Fibroblast of mammary gland (primary cell): ENCODE data around the gene TNFRSF13B.

ENCODE experiments used
- DNase-seq: peaks from one replicate; pipeline ENCODE4 v3.0.0-alpha.2; 2010; ENCODE audit warnings: low read depth
- H3K4me3 ChIP-seq: 2 replicates; pipeline ENCODE4 v1.5.1; 2011; ENCODE audit warnings: low read depth, mild to moderate bottlenecking, low read length, moderate library complexity; ENCODE audit not compliant: control insufficient read depth
- TF ChIP-seq, protein P1 (sequence below): conservative IDR thresholded peaks from 2 replicates; pipeline ENCODE4 v1.5.1; 2011; ENCODE audit warnings: low read depth, low read length, inconsistent platforms; ENCODE audit not compliant: control insufficient read depth, insufficient read depth

Gene TNFRSF13B

GRCh38 chr17:16971458-16972338, at the start of gene TNFRSF13B:
TSS of gene TNFRSF13B (minus strand) at chr17:16972118. CDS start at chr17:16972075, 43 bp downstream.
- no peak within 1 kb of the TSS for H3K4me3 ChIP-seq
- TF ChIP-seq, protein P1, sequence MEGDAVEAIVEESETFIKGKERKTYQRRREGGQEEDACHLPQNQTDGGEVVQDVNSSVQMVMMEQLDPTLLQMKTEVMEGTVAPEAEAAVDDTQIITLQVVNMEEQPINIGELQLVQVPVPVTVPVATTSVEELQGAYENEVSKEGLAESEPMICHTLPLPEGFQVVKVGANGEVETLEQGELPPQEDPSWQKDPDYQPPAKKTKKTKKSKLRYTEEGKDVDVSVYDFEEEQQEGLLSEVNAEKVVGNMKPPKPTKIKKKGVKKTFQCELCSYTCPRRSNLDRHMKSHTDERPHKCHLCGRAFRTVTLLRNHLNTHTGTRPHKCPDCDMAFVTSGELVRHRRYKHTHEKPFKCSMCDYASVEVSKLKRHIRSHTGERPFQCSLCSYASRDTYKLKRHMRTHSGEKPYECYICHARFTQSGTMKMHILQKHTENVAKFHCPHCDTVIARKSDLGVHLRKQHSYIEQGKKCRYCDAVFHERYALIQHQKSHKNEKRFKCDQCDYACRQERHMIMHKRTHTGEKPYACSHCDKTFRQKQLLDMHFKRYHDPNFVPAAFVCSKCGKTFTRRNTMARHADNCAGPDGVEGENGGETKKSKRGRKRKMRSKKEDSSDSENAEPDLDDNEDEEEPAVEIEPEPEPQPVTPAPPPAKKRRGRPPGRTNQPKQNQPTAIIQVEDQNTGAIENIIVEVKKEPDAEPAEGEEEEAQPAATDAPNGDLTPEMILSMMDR = no peak
- no peak for DNase-seq

- no peak overlapping the region for H3K4me3 ChIP-seq
- no peak for DNase-seq
- TF ChIP-seq, protein P1 = no peak
These were observed 49.4 kb upstream of the TNFRSF13B start for GRCh38 chr17:17021194-17021863.

DNA sequence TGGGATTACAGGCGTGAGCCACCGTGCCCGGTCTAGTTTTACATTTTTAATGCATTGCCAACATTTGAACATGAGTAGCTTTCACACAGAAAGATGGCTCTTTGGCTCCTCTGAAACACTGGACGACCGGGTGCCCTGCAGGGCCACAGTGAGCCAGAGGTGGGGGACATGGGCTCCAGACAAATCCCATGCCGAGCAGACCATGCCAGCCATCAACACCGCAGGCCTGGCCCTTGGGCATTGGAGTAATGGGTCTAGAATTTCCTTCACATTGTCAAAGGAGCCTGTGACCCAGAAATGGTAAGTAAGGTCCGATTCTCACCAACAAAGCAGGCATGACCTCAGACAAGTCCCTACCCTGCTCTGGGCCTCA, 48.9 kb upstream of the TNFRSF13B start:
- no peak for DNase-seq
- H3K4me3 ChIP-seq = no peak overlapping the region
- TF ChIP-seq, protein P1 = no peak

DNA sequence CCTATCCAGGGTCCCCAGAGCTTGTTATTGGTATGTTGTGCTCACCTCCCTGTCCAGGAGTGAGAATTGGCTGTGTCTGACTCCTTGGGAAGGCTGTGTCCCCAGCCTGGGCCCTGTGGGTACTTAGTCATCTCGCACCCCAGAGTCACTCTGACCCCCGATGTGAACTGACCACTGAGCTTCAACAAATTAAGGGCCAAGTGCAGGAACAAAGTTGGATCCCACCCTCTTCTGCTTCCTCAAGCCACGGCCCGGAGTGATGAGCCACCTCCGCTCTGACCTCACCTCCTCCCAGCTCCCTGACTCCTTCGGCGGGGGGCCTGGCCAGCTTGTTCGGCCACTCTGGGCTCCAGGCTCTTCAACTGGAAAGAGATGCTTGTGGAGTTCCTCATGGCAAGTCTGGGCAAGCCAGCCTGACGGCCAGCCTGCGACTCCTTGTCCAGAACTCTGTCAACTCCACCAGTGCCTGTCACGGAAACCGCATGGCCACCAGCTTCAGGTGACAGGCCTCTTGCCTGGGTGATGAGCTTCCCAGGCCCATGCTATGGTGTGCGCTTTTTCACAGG, 48.1 kb upstream of the TNFRSF13B start:
- TF ChIP-seq, protein P1 = no peak
- H3K4me3 ChIP-seq = no peak overlapping the region
- no peak for DNase-seq

DNA sequence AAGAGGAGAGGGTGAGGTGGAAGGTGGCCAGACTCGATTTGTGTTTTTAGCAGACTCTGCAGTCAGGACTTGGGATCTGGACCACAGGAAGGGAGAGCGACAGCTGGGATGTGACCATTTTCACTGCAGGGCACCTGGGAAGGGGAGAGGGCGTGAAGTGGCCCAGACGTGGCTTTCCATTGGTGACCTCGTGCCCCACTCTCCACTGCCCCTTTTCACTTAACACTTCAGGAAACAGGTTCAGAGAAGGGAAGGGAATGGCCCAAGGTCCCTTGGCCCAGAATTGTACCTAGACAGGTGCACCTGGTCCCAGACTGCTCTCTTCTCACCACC, 47.5 kb upstream of the TNFRSF13B start:
- no peak overlapping the region for H3K4me3 ChIP-seq
- TF ChIP-seq, protein P1 = no peak

GRCh38 chr17:17018612-17019429, 46.9 kb upstream of the TNFRSF13B start:
- no peak for DNase-seq
- H3K4me3 ChIP-seq = no peak overlapping the region
- TF ChIP-seq, protein P1 = no peak

More for the DNA sequence above, 47.5 kb upstream of the TNFRSF13B start:
- DNase-seq = no peak
